HepG2 (cell line): ENCODE measurements around the gene PHF13. TPM values are rescaled to one million over a fixed set of nuclear protein-coding genes. Genes with fewer than 3 reads are reported as not detected.
A peak's percentile ranks its signal among the peaks of the same experiment; 100 is the strongest.
"Not testable (repeated sequence)": the region's sequence is repeated elsewhere in the genome, so short reads cannot be mapped to it uniquely, and the experiment has no call there.

Source experiments
- ATAC-seq: fragments of 200-7000 bp; cut with Tn5 transposase; 3 replicates; pipeline ENCODE4 v1.9.1; 2020; ENCODE audit warnings: mild to moderate bottlenecking, moderate library complexity
- BruUV-seq: library from RNA; stranded (reverse); fragments of 400-500 nt; replicated peaks from 2 replicates; lab custom pipeline; 2021; lab: Mats Ljungman, UMichigan
- CTCF ChIA-PET: fragments of 300-600 bp; formaldehyde crosslinking; extraction: SDS; loops from one replicate; lab custom pipeline; 2021; ENCODE audit warnings: low total read pairs, inconsistent platforms, low intra/inter-chr PET ratio; lab: Yijun Ruan, JAX
- POLR2A ChIA-PET: fragments of 350-600 bp; sonication (Branson Sonifier 250); formaldehyde crosslinking; loops from one replicate; lab custom pipeline; 2020; ENCODE audit warnings: antibody characterized with exemption, inconsistent platforms; lab: Yijun Ruan, JAX
- DNase-seq: peaks from one replicate; pipeline ENCODE4 v3.0.0-alpha.2; 2015; ENCODE audit warnings: low spot score
- FAIRE-seq: peaks from 3 replicates; lab custom pipeline; 2011; peaks lifted over from hg19 to GRCh38; lab: Jason Lieb, UNC
- H2AFZ ChIP-seq: one replicate; pipeline ENCODE4 v1.6.1; 2011; ENCODE audit warnings: low read length, inconsistent platforms
- H3K27ac ChIP-seq: fragments of 300-600 bp; 3 replicates; pipeline ENCODE4 v1.8.0; 2011; ENCODE audit warnings: mixed run types, mild to moderate bottlenecking, mixed read lengths, low read length, inconsistent platforms; ENCODE audit not compliant: insufficient read depth; ENCODE audit errors: extremely low read length
- H3K27me3 ChIP-seq, 2 experiments: fragments of 200-600 bp in 1 of 2; 2 replicates in 1 of 2; 3 replicates in 1 of 2; pipeline versions ENCODE4 v1.6.0 to v1.8.0; 2011; ENCODE audit warnings: low read length in 2 of 2, mild to moderate bottlenecking in 2 of 2, moderate library complexity in 2 of 2, inconsistent platforms in 1 of 2; ENCODE audit not compliant: insufficient read depth in 2 of 2, control insufficient read depth in 1 of 2
- H3K36me3 ChIP-seq, 2 experiments: fragments of 200-600 bp in 1 of 2; replicated peaks in 1 of 2; 2 replicates in 1 of 2; 3 replicates in 1 of 2; pipeline versions ENCODE4 v1.5.1 to v1.8.0; 2011; ENCODE audit warnings: low read length in 2 of 2, inconsistent platforms in 1 of 2; ENCODE audit not compliant: insufficient read depth in 2 of 2, control insufficient read depth in 1 of 2
- H3K4me1 ChIP-seq: 2 replicates; pipeline ENCODE4 v1.5.1; 2012; ENCODE audit warnings: low read length, inconsistent platforms; ENCODE audit not compliant: insufficient read depth
- H3K4me2 ChIP-seq: 2 replicates; pipeline ENCODE4 v1.6.0; 2011; ENCODE audit warnings: low read depth, low read length, inconsistent platforms
- H3K4me3 ChIP-seq, 3 experiments: fragments of 200-600 bp in 1 of 3; sonication (generic), shearing (Covaris generic) in 1 of 3; replicated peaks in 1 of 3; 2 replicates each; pipeline ENCODE4 v1.5.1; 2011 to 2016; ENCODE audit warnings: low read length in 3 of 3, inconsistent platforms in 2 of 3, low read depth in 2 of 3, mild to moderate bottlenecking in 2 of 3, control low read depth in 1 of 3, mixed read lengths in 1 of 3; ENCODE audit not compliant: insufficient read depth in 1 of 3
- H3K79me2 ChIP-seq: one replicate; pipeline ENCODE4 v1.6.1; 2011; ENCODE audit warnings: low read length, inconsistent platforms; ENCODE audit not compliant: insufficient read depth
- H3K9ac ChIP-seq: 2 replicates; pipeline ENCODE4 v1.6.0; 2011; ENCODE audit warnings: mild to moderate bottlenecking, low read depth, low read length, inconsistent platforms; ENCODE audit not compliant: insufficient read depth
- H3K9me3 ChIP-seq: 2 replicates; pipeline ENCODE4 v1.5.1; 2012; ENCODE audit warnings: mild to moderate bottlenecking, low read length
- H4K20me1 ChIP-seq: 2 replicates; pipeline ENCODE4 v1.6.0; 2011; ENCODE audit warnings: inconsistent platforms, mild to moderate bottlenecking, low read length, moderate library complexity; ENCODE audit not compliant: insufficient read depth
- HBP1 ChIP-seq: IDR thresholded peaks from 2 replicates; pipeline ENCODE4 v1.6.1; 2016; ENCODE audit warnings: low read depth, control low read depth
- NFYB ChIP-seq: sonication (generic); formaldehyde crosslinking; IDR thresholded peaks from 2 replicates; pipeline ENCODE4 v1.4.0; 2020; ENCODE audit warnings: missing genetic modification reagents
- NFYC ChIP-seq: IDR thresholded peaks from 2 replicates; pipeline ENCODE4 v1.6.1; 2016; ENCODE audit warnings: missing genetic modification reagents, missing compliant biosample characterization
- SP140L ChIP-seq: sonication (generic); formaldehyde crosslinking; IDR thresholded peaks from 2 replicates; pipeline ENCODE4 v1.4.0; 2020; ENCODE audit warnings: missing genetic modification reagents, borderline replicate concordance
- TBX3 ChIP-seq: fragments of 450-650 bp; IDR thresholded peaks from 2 replicates; pipeline ENCODE4 v1.6.1; 2017; ENCODE audit warnings: antibody characterized with exemption, mild to moderate bottlenecking, inconsistent platforms, borderline replicate concordance
- TCF7 ChIP-seq: sonication (generic); IDR thresholded peaks from 2 replicates; pipeline ENCODE4 v1.6.1; 2016; ENCODE audit warnings: antibody characterized with exemption, low read depth
- ZNF737 ChIP-seq: sonication (generic); formaldehyde crosslinking; IDR thresholded peaks from 2 replicates; pipeline ENCODE4 v1.5.0; 2020; ENCODE audit warnings: missing genetic modification reagents, mild to moderate bottlenecking, borderline replicate concordance
- ZNF746 ChIP-seq: sonication (generic); formaldehyde crosslinking; IDR thresholded peaks from 2 replicates; pipeline ENCODE4 v1.8.0; 2022; ENCODE audit warnings: mild to moderate bottlenecking, missing genetic modification reagents
- WGBS: methylation state at CpG from one replicate; pipeline ENCODE4 v1.1.6; 2017; ENCODE audit warnings: low lambda C conversion rate; 5-methylcytosine and 5-hydroxymethylcytosine counted together
- in situ Hi-C: cut with HindIII; loops from 2 replicates; pipeline ENCODE4 v1.10.0; 2017; ENCODE audit warnings: low pct_unique_long_range_greater_than_20kb; ENCODE audit not compliant: extremely low pct_ligation_motif_present
- intact Hi-C: fragments of 100-400 bp; cut with micrococcal nuclease; formaldehyde crosslinking; loops from one replicate; pipeline ENCODE4 v1.10.0; 2022; ENCODE audit not compliant: unreplicated experiment
- polyA plus RNA-seq, 8 experiments: library from polyadenylated mRNA; depleted of rRNA in 3 of 8; stranded (reverse) in 7 of 8; unstranded in 1 of 8; fragments of >200 nt; fragmentation: Illumina TruSeq in 4 of 8; extraction: Trizol in 4 of 8; gene quantifications; 2 replicates each; pipeline versions ENCODE4 v1.2.1 to v1.2.3, GENCODE V29; 2011 to 2016; ENCODE audit warnings: low read depth in 4 of 8, missing spikeins in 1 of 8, mixed read lengths in 1 of 8; ENCODE audit not compliant: insufficient read depth in 1 of 8
- total RNA-seq, 5 experiments: library from RNA; depleted of rRNA; stranded (reverse); fragments of >200 nt; fragmentation: Illumina TruSeq; extraction: Trizol; gene quantifications; 2 replicates each; pipeline ENCODE4 v1.2.3, GENCODE V29; 2016; ENCODE audit warnings: low read depth in 1 of 5

PHF13 gene
- total and polyA plus RNA-seq, 2 of the 13 experiments (the other 11 are each of a cell fraction or from before 2014, with no cell fraction given): 4.7 to 7.4 TPM

GRCh38 chr1:6660415-6661049 is 47.0 kb downstream of the PHF13 start (continued):
- TF ChIP-seq HBP1 (CRISPR knock-in tag): no peak
- TF ChIP-seq TBX3: no peak
- no peak for TF ChIP-seq ZNF737 (CRISPR knock-in tag)
- TF ChIP-seq ZNF746 (CRISPR knock-in tag): no peak
- no peak for TF ChIP-seq TCF7
- TF ChIP-seq SP140L: no peak

GRCh38 chr1:6662468-6662867 is 48.9 kb downstream of the PHF13 start:
- WGBS: 95% methylated on average over 6 of the region's 7 CpGs
- H2AFZ ChIP-seq, BruUV-seq, ATAC-seq, H3K9me3 ChIP-seq, H4K20me1 ChIP-seq, H3K27ac ChIP-seq, H3K27me3 ChIP-seq, intact Hi-C loops, DNase-seq, H3K4me2 ChIP-seq, POLR2A ChIA-PET, H3K9ac ChIP-seq, FAIRE-seq, in situ Hi-C loops, H3K4me3 ChIP-seq, CTCF ChIA-PET, H3K4me1 ChIP-seq: not testable (repeated sequence)
- H3K36me3 ChIP-seq: peaks cover 12 to 58% of the 10 kb centered on the region in 2 experiments
- peak; percentile 29; the same call in 1 of the 2 replicates for TF ChIP-seq NFYC (CRISPR knock-in tag)
- TF ChIP-seq NFYB (CRISPR knock-in tag): peak; percentile 58
- peaks cover 10% of the 10 kb centered on the region for H3K79me2 ChIP-seq
